ENCODE measurements around the gene SUGP2.

The SUGP2 gene

GRCh38 chr19:19059018-19059836 is 25.9 kb upstream of the SUGP2 start:
- no peak for DNase-seq

- no peak for DNase-seq
Measured at GRCh38 chr19:19057720-19058119, 24.4 kb upstream of the SUGP2 start.

DNA sequence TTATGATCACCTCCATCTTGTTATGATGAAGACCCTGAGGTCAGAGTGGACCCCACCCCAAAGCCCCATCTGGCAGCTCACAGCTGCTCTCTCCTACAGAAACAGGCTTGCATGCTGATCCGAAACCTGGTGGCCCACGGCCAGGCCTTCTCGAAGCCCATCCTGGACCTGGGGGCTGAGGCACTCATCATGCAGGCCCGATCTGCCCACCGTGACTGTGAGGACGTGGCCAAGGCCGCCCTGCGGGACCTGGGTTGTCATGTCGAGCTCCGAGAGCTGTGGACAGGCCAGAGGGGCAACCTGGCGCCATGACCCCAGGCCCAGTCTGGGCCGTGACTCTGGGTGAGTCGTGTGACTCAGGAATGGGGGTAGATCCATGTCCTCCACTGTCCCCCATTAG is 24.0 kb upstream of the SUGP2 start:
- no peak for DNase-seq

GRCh38 chr19:19056636-19057275 is 23.4 kb upstream of the SUGP2 start:
- DNase-seq = no peak

- no peak for DNase-seq
Measured at GRCh38 chr19:19055701-19056100, 22.4 kb upstream of the SUGP2 start.

DNA sequence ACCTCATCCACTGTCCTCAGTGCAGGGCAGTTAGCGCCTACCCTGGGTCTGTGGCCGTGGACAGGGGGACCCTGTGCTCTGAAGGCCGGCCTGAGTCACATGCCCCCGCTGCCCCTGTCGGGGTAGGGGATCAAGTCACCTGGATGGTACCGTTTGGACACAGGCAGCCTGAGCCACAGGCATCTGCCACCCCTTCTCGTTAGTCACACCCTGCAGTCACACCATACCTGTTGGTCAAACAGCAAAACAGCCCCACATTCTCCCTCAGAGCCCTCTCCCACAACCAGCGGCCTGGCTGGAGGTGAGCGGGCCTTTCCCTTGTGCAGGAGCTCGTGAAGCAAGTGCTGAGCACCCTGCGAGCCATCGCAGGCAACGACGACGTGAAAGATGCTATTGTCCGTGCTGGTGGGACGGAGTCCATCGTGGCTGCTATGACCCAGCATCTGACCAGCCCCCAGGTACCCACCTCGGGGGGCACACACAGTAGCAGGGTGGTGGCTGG is 21.7 kb upstream of the SUGP2 start:
- DNase-seq = no peak

- DNase-seq = no peak
Measured at GRCh38 chr19:19054315-19054938, 21.1 kb upstream of the SUGP2 start.

DNA sequence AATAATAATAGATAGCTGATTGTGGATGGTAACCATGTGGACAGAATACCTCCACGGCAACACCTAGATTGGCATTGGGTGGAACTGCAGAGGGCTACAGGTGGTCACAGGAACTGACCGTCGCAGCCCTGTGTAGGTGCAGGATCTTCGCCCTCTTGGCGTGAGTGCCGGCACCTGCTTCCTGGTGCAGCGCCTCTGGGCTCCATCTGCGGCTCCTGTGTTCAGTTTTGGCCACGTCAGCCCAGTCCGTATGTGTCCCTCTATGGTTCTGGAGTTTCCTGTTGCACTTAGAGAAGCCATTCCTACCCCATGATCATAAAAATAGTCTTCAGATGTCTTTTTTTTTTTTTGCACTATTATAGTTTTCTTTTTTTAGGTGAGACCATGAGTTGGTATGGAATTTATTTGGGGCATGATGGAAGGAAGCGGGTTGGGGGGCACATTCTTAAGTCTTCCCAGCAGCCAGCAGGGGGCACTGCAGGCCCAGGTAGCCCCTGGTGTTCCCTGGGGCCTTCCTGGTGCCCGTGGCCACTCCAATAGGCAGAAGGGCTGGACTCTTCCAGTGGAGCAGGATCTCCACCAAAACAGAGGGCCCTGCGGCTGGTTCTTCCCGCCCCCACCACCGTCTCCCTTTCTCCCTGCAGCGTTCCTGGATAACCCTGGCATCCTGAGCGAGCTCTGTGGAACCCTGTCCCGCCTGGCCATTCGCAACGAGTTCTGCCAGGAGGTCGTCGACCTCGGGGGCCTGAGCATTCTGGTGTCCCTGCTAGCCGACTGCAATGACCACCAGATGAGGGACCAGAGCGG is 20.4 kb upstream of the SUGP2 start:
- peak; percentile 58 for DNase-seq

- no peak for DNase-seq
Measured at GRCh38 chr19:19052921-19053320, 19.6 kb upstream of the SUGP2 start.

DNA sequence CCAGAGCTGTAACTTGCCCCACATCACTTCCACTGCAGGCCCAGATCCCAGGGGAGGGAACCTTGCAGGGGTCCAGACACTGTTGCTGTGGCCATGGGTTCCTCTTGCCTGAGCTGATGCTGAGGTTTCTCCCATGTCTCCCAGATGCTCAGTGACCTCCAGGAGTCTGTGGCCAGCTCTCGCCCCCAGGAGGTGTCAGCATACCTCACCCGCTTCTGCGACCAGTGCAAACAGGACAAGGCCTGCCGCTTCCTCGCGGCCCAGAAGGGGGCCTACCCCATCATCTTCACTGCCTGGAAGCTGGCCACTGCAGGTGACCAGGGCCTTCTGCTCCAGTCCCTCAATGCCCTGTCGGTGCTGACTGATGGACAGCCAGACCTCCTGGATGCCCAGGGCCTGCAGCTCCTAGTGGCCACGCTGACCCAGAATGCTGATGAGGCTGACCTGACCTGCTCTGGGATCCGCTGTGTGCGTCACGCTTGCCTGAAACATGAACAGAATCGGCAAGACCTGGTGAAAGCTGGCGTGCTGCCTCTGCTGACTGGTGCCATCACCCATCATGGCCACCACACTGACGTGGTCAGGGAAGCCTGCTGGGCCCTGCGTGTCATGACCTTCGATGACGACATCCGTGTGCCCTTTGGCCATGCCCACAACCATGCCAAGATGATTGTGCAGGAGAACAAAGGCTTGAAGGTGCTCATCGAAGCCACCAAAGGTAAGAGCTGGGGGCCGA is 18.3 kb upstream of the SUGP2 start:
- no peak for DNase-seq

DNA sequence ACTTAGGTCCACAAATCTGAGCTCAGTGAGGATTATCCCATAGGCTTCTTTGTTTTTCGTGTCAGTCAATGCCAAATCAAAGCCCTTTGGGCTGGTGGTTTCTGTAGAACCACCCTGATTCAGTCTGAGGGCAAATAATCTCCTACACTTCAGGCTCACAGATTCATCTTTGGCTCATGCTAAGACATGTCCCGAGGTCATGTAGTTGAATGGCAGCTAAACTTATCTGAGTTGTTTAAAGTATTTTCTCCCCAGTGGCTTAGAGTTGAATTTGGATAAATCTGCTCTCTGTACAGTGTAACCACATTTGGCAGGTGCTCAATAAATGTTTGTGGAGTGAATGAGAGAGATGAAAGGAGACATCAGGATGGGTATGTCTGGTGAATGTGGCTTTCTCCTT is 17.4 kb upstream of the SUGP2 start:
- no peak for DNase-seq

DNA sequence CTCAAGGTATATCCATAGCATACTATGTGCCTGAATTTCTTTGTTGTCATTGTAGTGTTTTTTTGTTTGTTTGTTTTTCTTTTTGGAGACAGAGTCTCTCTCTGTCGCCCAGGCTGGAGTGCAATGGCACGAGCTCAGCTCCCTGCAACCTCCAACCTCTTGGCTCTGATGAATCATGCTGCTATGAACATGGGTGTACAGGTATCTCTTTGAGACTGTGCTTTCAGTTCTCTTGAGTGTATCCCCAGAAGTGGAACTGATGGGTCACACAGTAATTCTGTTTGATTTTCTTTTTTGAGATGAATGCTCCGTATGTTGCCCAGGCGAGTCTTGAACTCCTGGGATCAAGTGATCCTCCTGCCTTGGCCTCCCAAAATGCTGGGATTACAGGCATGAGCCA is 16.8 kb upstream of the SUGP2 start:
- no peak for DNase-seq

DNA sequence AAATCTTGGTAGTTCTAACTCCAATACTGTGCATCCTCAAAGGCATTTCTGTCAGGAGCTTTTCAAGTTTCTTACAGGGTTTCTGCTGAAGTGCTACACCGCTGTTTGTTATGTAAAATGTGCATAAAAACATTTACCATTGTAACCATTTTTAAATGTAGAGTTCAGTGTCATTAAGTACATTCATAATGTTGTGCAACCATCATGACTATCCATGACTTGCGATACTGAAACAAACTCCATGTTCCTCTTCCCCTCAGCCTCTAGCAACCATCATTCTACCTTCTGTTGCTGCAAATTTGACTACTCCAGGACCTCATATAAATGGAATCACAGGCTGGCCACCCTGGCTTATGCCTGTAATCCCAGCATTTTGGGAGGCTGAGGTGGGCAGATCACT is 16.1 kb upstream of the SUGP2 start:
- no peak for DNase-seq

- DNase-seq = no peak
Measured at GRCh38 chr19:19043881-19044280, 10.6 kb upstream of the SUGP2 start.

GRCh38 chr19:19043481-19043880 is 10.2 kb upstream of the SUGP2 start:
- DNase-seq = no peak

GRCh38 chr19:19042732-19043280 is 9.5 kb upstream of the SUGP2 start:
- no peak for DNase-seq

DNA sequence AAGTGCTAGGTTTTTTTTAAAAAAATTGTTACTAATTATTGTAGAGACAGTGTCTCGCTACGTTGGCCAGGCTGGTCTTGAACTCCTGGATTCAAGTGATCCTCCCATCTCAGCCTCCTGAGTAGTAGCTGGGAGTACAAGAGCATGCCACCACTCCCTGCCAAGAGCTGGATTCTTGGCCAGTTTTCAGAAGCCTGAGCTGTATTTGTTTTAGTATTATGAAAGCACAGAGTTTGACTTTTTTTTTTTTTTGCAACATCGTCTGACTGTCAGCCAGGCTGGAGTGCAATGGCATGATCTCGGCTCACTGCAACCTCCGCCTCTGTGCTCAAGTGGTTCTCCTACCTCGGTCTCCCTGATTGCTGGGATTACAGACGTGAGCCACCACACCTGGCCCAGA is 7.1 kb upstream of the SUGP2 start:
- DNase-seq = no peak

GRCh38 chr19:19039901-19040300 is 6.6 kb upstream of the SUGP2 start:
- no peak for DNase-seq

GRCh38 chr19:19034204-19034624 is 897 bp upstream of the SUGP2 start:
- peak; percentile 61 for DNase-seq

DNA sequence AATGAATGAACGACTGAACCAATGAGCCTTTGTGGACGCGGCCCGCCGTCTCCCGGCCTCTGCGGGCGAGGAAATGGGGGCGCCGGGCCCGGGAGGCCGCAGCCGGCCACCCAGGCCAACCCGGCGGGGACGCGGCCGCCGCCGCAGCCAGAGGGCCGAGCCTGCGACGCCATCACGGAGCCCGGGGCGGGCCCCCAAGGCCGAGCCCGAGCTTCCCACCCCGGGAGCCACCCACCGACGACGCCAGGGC is 216 bp downstream of the SUGP2 start:
- DNase-seq = no peak

GRCh38 chr19:19032420-19033175 is 719 bp downstream of the SUGP2 start:
- peak; percentile 85 for DNase-seq

DNA sequence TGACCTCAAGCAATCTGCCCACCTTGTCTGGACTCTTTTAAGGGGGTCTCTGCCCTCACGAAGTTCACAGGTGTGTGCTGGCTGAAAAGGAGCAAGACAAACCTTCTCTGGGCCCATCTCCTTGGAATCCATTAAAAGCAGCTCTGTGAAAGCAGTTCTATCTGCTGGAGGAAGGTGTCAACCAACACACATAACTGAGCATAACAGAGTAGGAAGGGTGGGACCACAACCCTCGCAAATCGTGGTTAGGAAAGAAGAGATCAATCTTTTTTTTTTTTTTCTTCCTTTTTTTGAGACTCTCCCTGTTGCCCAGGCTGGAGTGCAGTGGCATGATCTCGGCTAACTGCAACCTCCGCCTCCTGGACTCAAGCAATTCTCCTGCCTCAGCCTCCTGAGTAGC is 1.4 kb downstream of the SUGP2 start:
- no peak for DNase-seq
